ENCODE data around the gene VRTN. TPM values are rescaled to one million over a fixed set of nuclear protein-coding genes. Genes with fewer than 3 reads are reported as not detected.

VRTN gene
- total and polyA plus RNA-seq, 2 of the 8 experiments (the other 6 are each of a cell fraction or from before 2014, with no cell fraction given), result 133 to 148 TPM

GRCh38 chr14:74325446-74325845 lies 22.8 kb upstream of the VRTN start:
- H3K27ac ChIP-seq (ENCODE audit: low read depth, low read length), result peak overlapping the region; percentile 99
- CTCF ChIA-PET (ENCODE audit: partially characterized antibody), result interaction anchor here (0.6 to 6.5 kb wide), 27 partner anchors 9 to 526 kb away, joined by 3 to 77 read pairs (median 4); partner anchors contain the start of genes ABCD4 and VRTN

More at GRCh38 chr14:74325446-74325845, 22.8 kb upstream of the VRTN start:
- Histone ChIP-seq H4K91ac (replicated peaks; ENCODE audit: insufficient read length, low read length) (peak overlapping the region; percentile 92), H2BK5ac (ENCODE audit: low read depth, low read length) (peak overlapping the region; percentile 100), H3K18ac (ENCODE audit: extremely low read depth, low read length) (peak overlapping the region; percentile 89), H3K36me3 (ENCODE audit: control insufficient read depth in 2 of 4, insufficient read depth in 4 of 4, low read length in 3 of 4) (no peaks in the 10 kb centered on the region), H3K27me3 (replicated peaks in 1 of 4; ENCODE audit: control insufficient read depth in 3 of 4, extremely low read depth in 1 of 4, insufficient read depth in 3 of 4, low read length in 3 of 4) (no peaks in the 10 kb centered on the region), H2BK20ac (ENCODE audit: low read length) (peak overlapping the region; percentile 98; the same call in 1 of the 2 replicates), H4K8ac (ENCODE audit: extremely low read depth, insufficient read depth, low read length) (no peak overlapping the region), H3K9ac (replicated peaks in 1 of 4; ENCODE audit: extremely low read depth in 1 of 4, low read depth in 3 of 4, low read length in 3 of 4) (no peak overlapping the region; a peak in 5 of 7 replicates), H3K79me2 (ENCODE audit: control insufficient read depth in 1 of 2, insufficient read depth in 2 of 2, low read length in 2 of 2) (no peaks in the 10 kb centered on the region), H2AK5ac (ENCODE audit: low read depth, low read length) (peak overlapping the region; percentile 90), H3K14ac (ENCODE audit: insufficient read length) (no peak overlapping the region), H2BK15ac (ENCODE audit: low read length) (0 out of 2 replicates have a peak overlapping the region, but pooled peaks have one; percentile 16), H3K4ac (replicated peaks; ENCODE audit: insufficient read length, low read depth, low read length) (peak overlapping the region; percentile 88), H4K5ac (ENCODE audit: insufficient read length, low read depth, low read length) (peak overlapping the region; percentile 60), H3K4me1 (replicated peaks in 1 of 4; ENCODE audit: control insufficient read depth in 3 of 4, insufficient read depth in 4 of 4, low read length in 3 of 4) (peaks cover 16 to 22% (median 19%) of the 10 kb centered on the region in 4 experiments), H3K79me1 (ENCODE audit: low read depth, low read length) (no peaks in the 10 kb centered on the region), H3K56ac (replicated peaks; ENCODE audit: insufficient read length, low read depth, low read length) (no peak overlapping the region), H3K23ac (ENCODE audit: insufficient read length) (no peak overlapping the region), H3K9me3 (ENCODE audit: insufficient read depth in 2 of 2, low read depth in 1 of 2, low read length in 1 of 2) (no peaks in the 10 kb centered on the region), H2BK12ac (ENCODE audit: low read depth, low read length) (peak overlapping the region; percentile 100), H4K20me1 (replicated peaks in 1 of 2; ENCODE audit: control insufficient read depth in 1 of 2, insufficient read depth in 2 of 2, low read length in 2 of 2) (no peaks in the 10 kb centered on the region), H3K4me2 (ENCODE audit: insufficient read depth in 1 of 2, low read depth in 2 of 2, low read length in 2 of 2) (peak overlapping the region; percentile 70 to 84; a peak in 3 of 4 replicates), H2BK120ac (replicated peaks; ENCODE audit: low read depth, low read length) (peak overlapping the region; percentile 98), H3K4me3 (ENCODE audit: extremely low read depth in 1 of 4, insufficient read depth in 2 of 4, low read depth in 3 of 4, low read length in 4 of 4) (peak overlapping the region in 1 of 4 experiments; percentile 45; a peak in 1 of 8 replicates), H2AFZ (ENCODE audit: low read length) (no peak overlapping the region), H3K23me2 (ENCODE audit: low read depth, low read length) (peaks cover 6% of the 10 kb centered on the region)
- 75% methylated on average over 3 of the region's 3 CpGs; no CpG with 5 or more reads in 1 of the 2 experiments for WGBS, 2 experiments (ENCODE audit: extremely low coverage in 1 of 2, insufficient coverage in 1 of 2, insufficient read length in 1 of 2, insufficient replicate concordance in 2 of 2, low coverage in 1 of 2, low lambda C conversion rate in 2 of 2, missing lambda C conversion rate in 1 of 2)
- no peak for DNase-seq (ENCODE audit: low read depth in 1 of 2, low spot score in 2 of 2)
- TF ChIP-seq TCF12 (IDR thresholded peaks at IDR 0.05; ENCODE audit: low read depth, low read length), result no peak
- TF ChIP-seq RFX5 (IDR thresholded peaks at IDR 0.05; ENCODE audit: borderline replicate concordance, low read depth, low read length), result no peak
- TF ChIP-seq SP2 (IDR thresholded peaks at IDR 0.05; ENCODE audit: low read length), result no peak
- TF ChIP-seq RAD21 (IDR thresholded peaks at IDR 0.05 in 1 of 2, conservative IDR thresholded peaks at IDR 0.05 in 1 of 2; ENCODE audit: low read depth in 2 of 2, low read length in 2 of 2), result no peak
- TF ChIP-seq KDM5A (IDR thresholded peaks at IDR 0.05; ENCODE audit: low read length), result no peak
- no peak for TF ChIP-seq SUZ12 (IDR thresholded peaks at IDR 0.05; ENCODE audit: low read length)
- TF ChIP-seq ATF3 (IDR thresholded peaks at IDR 0.05; ENCODE audit: insufficient read depth, low read depth, low read length), result no peak
- no peak for TF ChIP-seq CHD2 (IDR thresholded peaks at IDR 0.05; ENCODE audit: low read length)
- TF ChIP-seq TEAD4 (IDR thresholded peaks at IDR 0.05; ENCODE audit: low read depth, low read length), result no peak
- POLR2A ChIA-PET (ENCODE audit: partially characterized antibody), result interaction anchor here (0.7 to 10.9 kb wide), 14 partner anchors 8 to 153 kb away, joined by 3 to 282 read pairs (median 8); partner anchors contain the start of genes ABCD4 and VRTN
- no peak for FAIRE-seq
